ENCODE results near the gene PTPA. TPM values are rescaled to one million over a fixed set of nuclear protein-coding genes. Genes with fewer than 3 reads are reported as not detected.

PTPA gene
- total and polyA plus RNA-seq, 9 of the 15 experiments (the other 6 are each of a cell fraction or from before 2014, with no cell fraction given), result 1.7 to 121 (median 72.6) TPM

DNA sequence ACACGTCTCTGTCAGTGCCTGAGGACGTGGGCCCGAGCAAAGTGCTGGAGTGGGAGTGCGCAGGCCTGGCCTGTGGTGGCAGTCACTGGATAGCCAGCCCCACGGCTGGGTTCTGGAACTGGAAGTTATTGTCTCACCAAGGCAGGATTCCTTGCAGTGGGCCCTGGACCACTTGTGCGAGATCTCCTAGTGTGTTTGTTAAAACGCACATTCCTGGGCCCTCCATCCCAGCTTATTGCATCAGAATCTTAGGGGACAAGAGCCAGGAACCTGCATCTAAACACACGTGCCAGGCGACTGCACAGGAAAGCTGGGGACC lies 26.9 kb downstream of the PTPA start:
- Histone ChIP-seq H3K27me3 (ENCODE audit: control insufficient read depth in 2 of 2, insufficient read depth in 2 of 2, low read length in 2 of 2) (no peaks in the 10 kb centered on the region), H4K20me1 (replicated peaks; ENCODE audit: control insufficient read depth, insufficient read depth, low read length) (no peaks in the 10 kb centered on the region), H3K9ac (ENCODE audit: insufficient read depth in 1 of 2, low read depth in 2 of 2, low read length in 2 of 2) (peak overlapping the region in 1 of 2 experiments; percentile 19; a peak in 1 of 4 replicates), H3K79me2 (ENCODE audit: control insufficient read depth, insufficient read depth, low read length) (peaks cover 17% of the 10 kb centered on the region), H3K4me3 (no peak overlapping the region), H3K4me1 (replicated peaks in 1 of 2; ENCODE audit: control insufficient read depth in 2 of 2, insufficient read depth in 2 of 2, low read length in 2 of 2) (peaks cover 30 to 43% of the 10 kb centered on the region in 2 experiments), H3K4me2 (ENCODE audit: insufficient read depth, low read length) (no peak overlapping the region), H3K9me3 (replicated peaks; ENCODE audit: control insufficient read depth, insufficient read depth, low read depth, low read length) (no peaks in the 10 kb centered on the region), H3K27ac (ENCODE audit: extremely low read depth, low read depth, low read length) (no peak overlapping the region), H3K9me1 (ENCODE audit: control insufficient read depth, insufficient read depth, low read length) (no peaks in the 10 kb centered on the region), H3K36me3 (ENCODE audit: control insufficient read depth, insufficient read depth, low read length) (peaks cover 67% of the 10 kb centered on the region), H2AFZ (ENCODE audit: low read depth, low read length) (no peak overlapping the region)
- in situ Hi-C loops (cut with MboI), result no loop called here
- ATAC-seq (no peak), FAIRE-seq (no peak), DNase-seq (ENCODE audit: extremely low read depth in 1 of 4, low spot score in 3 of 4) (no peak)
- ChIA-PET CTCF (ENCODE audit: low intra/inter-chr PET ratio) (interaction anchor here (1.3 to 4.5 kb wide), 2 partner anchors 473 to 479 kb away, joined by 5 to 53 read pairs; no protein-coding TSS in a partner anchor), POLR2A (no interaction called here)
- no peak for TF ChIP-seq SETDB1 (IDR thresholded peaks at IDR 0.05; ENCODE audit: low read length)
- TF ChIP-seq, protein P1, sequence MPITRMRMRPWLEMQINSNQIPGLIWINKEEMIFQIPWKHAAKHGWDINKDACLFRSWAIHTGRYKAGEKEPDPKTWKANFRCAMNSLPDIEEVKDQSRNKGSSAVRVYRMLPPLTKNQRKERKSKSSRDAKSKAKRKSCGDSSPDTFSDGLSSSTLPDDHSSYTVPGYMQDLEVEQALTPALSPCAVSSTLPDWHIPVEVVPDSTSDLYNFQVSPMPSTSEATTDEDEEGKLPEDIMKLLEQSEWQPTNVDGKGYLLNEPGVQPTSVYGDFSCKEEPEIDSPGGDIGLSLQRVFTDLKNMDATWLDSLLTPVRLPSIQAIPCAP (CRISPR knock-in tag; IDR thresholded peaks at IDR 0.05; ENCODE audit: borderline replicate concordance), result no peak
- no peak for TF ChIP-seq SRSF9 (IDR thresholded peaks at IDR 0.05; ENCODE audit: borderline replicate concordance, low read depth, low read length)
- intact Hi-C loops (cut with micrococcal nuclease), result loop anchor here (10.0 kb wide), 1 partner anchor 647 kb away; no protein-coding TSS in a partner anchor
- no TSS peak for BruUV-seq (replicated peaks)
- WGBS (ENCODE audit: insufficient coverage, low coverage, missing lambda C conversion rate), result 65% methylated on average over 9 of the region's 9 CpGs
